ENCODE data around the gene PARP9. TPM values are rescaled to one million over a fixed set of nuclear protein-coding genes. Genes with fewer than 3 reads are reported as not detected.

The PARP9 gene
- total and polyA plus RNA-seq, 2 of the 8 experiments (the other 6 are each of a cell fraction or from before 2014, with no cell fraction given): 3.7 to 4.5 TPM

GRCh38 chr3:122564155-122564912 is at the start of gene PARP9, which contains the start of gene DTX3L (continued):
- no peak for TF ChIP-seq HDAC6 (IDR thresholded peaks at IDR 0.05; ENCODE audit: low read depth, low read length)
- TF ChIP-seq POLR2A (IDR thresholded peaks at IDR 0.05; ENCODE audit: control extremely low read depth in 1 of 2, low read depth in 2 of 2, low read length in 2 of 2): peak; percentile 24 to 66
- peak; percentile 57 for TF ChIP-seq KDM4A (IDR thresholded peaks at IDR 0.05; ENCODE audit: low read depth, low read length, severe bottlenecking)
